Measurements from ENCODE around the gene CCT5.
A peak's percentile ranks its signal among the peaks of the same experiment; 100 is the strongest.
"Not testable (repeated sequence)": the region's sequence is repeated elsewhere in the genome, so short reads cannot be mapped to it uniquely, and the experiment has no call there.

CCT5 gene

DNA sequence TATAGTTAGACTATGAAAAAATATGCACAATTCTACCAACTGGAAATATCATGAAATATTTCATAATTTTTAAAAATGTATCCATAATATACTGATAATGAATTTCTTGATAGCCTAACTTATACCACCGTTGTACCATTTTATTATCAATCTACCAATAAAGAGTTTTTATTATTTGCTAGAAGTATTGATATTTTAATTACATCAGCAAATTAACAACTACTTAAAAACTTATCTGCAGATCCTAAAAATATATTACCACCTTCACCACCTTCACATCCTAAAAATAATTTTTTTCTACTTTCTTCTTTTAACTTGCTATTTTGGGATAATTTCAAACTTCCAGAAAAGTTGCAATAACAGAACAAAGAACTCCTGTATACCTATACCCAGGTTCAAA, 21.8 kb upstream of the CCT5 start:
- Histone ChIP-seq H3K36me3 (replicated peaks) (peaks cover 8% of the 10 kb centered on the region; the same call in 1 of the 2 replicates), H3K4me3 (no peak overlapping the region), H3K9me3 (peaks cover 2% of the 10 kb centered on the region; the same call in 1 of the 2 replicates), H3K4me1 (peaks cover 4% of the 10 kb centered on the region; the same call in 1 of the 2 replicates), H3K27me3 (ENCODE audit: low read depth) (no peaks in the 10 kb centered on the region)
- DNase-seq (ENCODE audit: low spot score in 2 of 2): no peak
- in situ Hi-C loops (cut with MboI; ENCODE audit: low sequenced_read_pairs): no loop called here

GRCh38 chr5:10229306-10230048, 20.6 kb upstream of the CCT5 start:
- Histone ChIP-seq H3K9me3 (peaks cover 2% of the 10 kb centered on the region; the same call in 1 of the 2 replicates), H3K4me3 (no peak overlapping the region), H3K4me1 (peaks cover 4% of the 10 kb centered on the region; the same call in 1 of the 2 replicates), H3K27me3 (ENCODE audit: low read depth) (no peaks in the 10 kb centered on the region), H3K36me3 (replicated peaks) (peaks cover 8% of the 10 kb centered on the region; the same call in 1 of the 2 replicates)
- no peak for DNase-seq (ENCODE audit: low spot score in 2 of 2)
- in situ Hi-C loops (cut with MboI; ENCODE audit: low sequenced_read_pairs): no loop called here

DNA sequence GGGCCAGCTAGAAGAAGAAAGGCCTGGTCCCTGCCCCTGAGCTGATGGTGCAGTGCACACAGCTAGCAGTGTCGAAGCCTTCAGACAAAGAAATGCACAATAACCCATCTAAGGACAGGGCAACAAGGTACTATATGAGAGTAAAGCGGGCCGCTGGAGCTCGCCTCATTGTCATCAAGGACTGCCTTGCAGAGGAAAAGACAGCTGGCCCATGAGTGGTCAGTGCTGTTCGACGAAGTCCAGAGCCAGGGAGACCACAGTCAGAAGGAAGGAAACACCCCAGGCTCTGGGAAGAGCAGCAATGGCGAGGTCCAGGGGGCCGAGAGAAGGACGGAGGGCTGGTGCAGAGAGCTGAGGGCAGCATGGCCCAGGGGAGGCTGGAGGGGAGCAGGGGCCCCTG, 17.7 kb upstream of the CCT5 start:
- DNase-seq (ENCODE audit: low spot score in 2 of 2): no peak
- peaks cover 4% of the 10 kb centered on the region; the same call in 1 of the 2 replicates for H3K4me1 ChIP-seq
- no peaks in the 10 kb centered on the region for H3K27me3 ChIP-seq (ENCODE audit: low read depth)
- no peak overlapping the region for H3K4me3 ChIP-seq
- H3K36me3 ChIP-seq (replicated peaks): peaks cover 6% of the 10 kb centered on the region; the same call in 1 of the 2 replicates
- in situ Hi-C loops (cut with MboI; ENCODE audit: low sequenced_read_pairs): no loop called here
- no peaks in the 10 kb centered on the region for H3K9me3 ChIP-seq

GRCh38 chr5:10233011-10233410, 17.1 kb upstream of the CCT5 start:
- in situ Hi-C loops (cut with MboI; ENCODE audit: low sequenced_read_pairs): no loop called here
- Histone ChIP-seq H3K27me3 (ENCODE audit: low read depth) (no peaks in the 10 kb centered on the region), H3K4me3 (no peak overlapping the region), H3K9me3 (no peaks in the 10 kb centered on the region), H3K36me3 (replicated peaks) (peaks cover 10% of the 10 kb centered on the region; the same call in 1 of the 2 replicates), H3K4me1 (peaks cover 4% of the 10 kb centered on the region; the same call in 1 of the 2 replicates)
- no peak for DNase-seq (ENCODE audit: low spot score in 2 of 2)

GRCh38 chr5:10233505-10233904, 16.6 kb upstream of the CCT5 start:
- Histone ChIP-seq H3K9me3 (no peaks in the 10 kb centered on the region), H3K27me3 (ENCODE audit: low read depth) (no peaks in the 10 kb centered on the region), H3K36me3 (replicated peaks) (peaks cover 10% of the 10 kb centered on the region; the same call in 1 of the 2 replicates), H3K4me1 (peaks cover 4% of the 10 kb centered on the region; the same call in 1 of the 2 replicates), H3K4me3 (no peak overlapping the region)
- in situ Hi-C loops (cut with MboI; ENCODE audit: low sequenced_read_pairs): no loop called here
- peak in 1 of 2 experiments; percentile 68 for DNase-seq (ENCODE audit: low spot score in 2 of 2)

GRCh38 chr5:10235350-10235749, 14.7 kb upstream of the CCT5 start:
- DNase-seq (ENCODE audit: low spot score in 2 of 2): no peak
- in situ Hi-C loops (cut with MboI; ENCODE audit: low sequenced_read_pairs): no loop called here
- Histone ChIP-seq H3K4me1 (peaks cover 2% of the 10 kb centered on the region; the same call in 1 of the 2 replicates), H3K4me3 (no peak overlapping the region), H3K9me3 (no peaks in the 10 kb centered on the region), H3K27me3 (ENCODE audit: low read depth) (no peaks in the 10 kb centered on the region), H3K36me3 (replicated peaks) (peaks cover 10% of the 10 kb centered on the region; the same call in 1 of the 2 replicates)

DNA sequence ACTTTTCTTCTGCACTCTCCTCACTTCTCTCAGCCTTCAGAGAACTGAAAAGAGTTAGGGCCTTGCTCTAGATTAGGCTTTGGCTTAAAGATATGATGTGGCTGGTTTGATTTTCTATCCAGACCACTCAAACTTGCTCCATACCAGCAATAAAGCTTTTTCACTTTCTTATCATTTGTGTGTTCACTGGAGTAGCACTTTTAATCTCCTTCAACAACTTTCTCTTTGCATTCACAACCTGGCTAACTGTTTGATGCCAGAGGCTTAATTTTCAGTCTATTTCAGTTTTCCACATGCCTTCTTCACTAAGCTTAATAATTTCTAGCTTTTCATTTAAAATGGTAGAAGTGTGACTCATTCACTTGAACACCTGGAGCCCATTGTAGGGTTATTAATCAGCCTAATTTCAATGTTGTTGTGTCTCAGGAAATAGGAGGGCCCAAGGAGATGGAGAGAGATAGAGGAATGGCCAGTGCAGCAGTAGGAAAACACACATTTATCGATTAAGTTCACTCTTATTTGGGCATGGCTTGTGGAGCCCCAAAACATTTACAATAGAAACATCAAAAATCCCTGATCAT, 6.3 kb upstream of the CCT5 start:
- Histone ChIP-seq H3K4me3 (no peak overlapping the region), H3K36me3 (replicated peaks) (no peaks in the 10 kb centered on the region), H3K27me3 (ENCODE audit: low read depth) (no peaks in the 10 kb centered on the region), H3K4me1 (no peaks in the 10 kb centered on the region; the same call in 1 of the 2 replicates), H3K9me3 (no peaks in the 10 kb centered on the region)
- in situ Hi-C loops (cut with MboI; ENCODE audit: low sequenced_read_pairs): no loop called here
- no peak for DNase-seq (ENCODE audit: low spot score in 2 of 2)

DNA sequence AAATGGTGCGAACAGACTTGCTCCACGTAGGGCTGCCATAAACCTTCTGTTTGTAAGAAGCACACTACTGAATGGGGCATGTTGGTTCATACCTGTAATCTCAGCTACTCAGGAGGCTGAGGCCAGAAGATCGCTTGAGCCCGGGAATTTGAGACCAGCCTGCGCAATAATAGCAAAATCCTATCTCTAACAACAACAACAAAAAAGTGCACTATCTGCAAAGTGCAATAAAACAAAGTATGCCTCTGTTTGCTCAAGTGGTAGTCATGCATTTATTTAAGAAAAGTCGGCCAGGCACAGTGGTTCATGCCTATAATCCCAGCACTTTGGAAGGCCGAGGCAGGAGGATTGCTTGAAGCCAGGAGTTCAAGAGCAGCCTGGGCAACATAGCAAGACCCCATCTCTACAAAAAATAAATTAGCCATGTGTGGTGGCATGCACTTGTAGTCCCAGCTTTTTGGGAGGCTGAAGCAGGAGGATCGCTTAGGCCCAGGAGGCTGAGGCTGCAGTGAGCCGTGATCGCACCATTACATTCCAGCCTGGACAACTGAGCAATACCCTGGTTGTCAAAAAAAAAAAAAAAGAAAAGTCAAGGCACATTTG, 5.6 kb upstream of the CCT5 start:
- no peaks in the 10 kb centered on the region for H3K27me3 ChIP-seq (ENCODE audit: low read depth)
- H3K36me3 ChIP-seq (replicated peaks): no peaks in the 10 kb centered on the region
- in situ Hi-C loops (cut with MboI; ENCODE audit: low sequenced_read_pairs): no loop called here
- DNase-seq (ENCODE audit: low spot score in 2 of 2): no peak
- H3K4me3 ChIP-seq: no peak overlapping the region
- no peaks in the 10 kb centered on the region; the same call in 1 of the 2 replicates for H3K4me1 ChIP-seq
- H3K9me3 ChIP-seq: no peaks in the 10 kb centered on the region

DNA sequence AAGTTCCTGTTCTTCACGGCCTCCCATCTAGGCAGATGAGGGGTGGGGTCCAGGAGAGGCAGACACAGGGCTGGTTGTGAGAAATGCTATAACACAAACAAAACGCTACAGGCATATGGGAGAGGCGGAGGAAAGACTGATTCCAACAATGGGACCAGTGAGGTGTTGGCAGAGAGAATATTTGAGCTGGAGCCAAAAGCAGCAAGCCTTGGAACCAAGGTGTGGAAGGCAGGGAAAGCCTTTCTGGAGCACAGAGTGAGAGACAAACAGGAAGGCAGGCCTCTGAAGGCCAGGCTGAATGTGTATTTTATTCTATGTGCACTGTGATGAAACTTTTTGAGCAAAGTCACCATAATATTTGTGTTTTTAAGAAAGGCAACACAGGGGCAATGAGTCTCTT, 3.3 kb upstream of the CCT5 start:
- H3K36me3 ChIP-seq (replicated peaks): peaks cover 6% of the 10 kb centered on the region
- no peaks in the 10 kb centered on the region for H3K27me3 ChIP-seq (ENCODE audit: low read depth)
- no peak overlapping the region for H3K4me3 ChIP-seq
- no peaks in the 10 kb centered on the region; the same call in 1 of the 2 replicates for H3K4me1 ChIP-seq
- H3K9me3 ChIP-seq: no peaks in the 10 kb centered on the region
- in situ Hi-C loops (cut with MboI; ENCODE audit: low sequenced_read_pairs): no loop called here
- DNase-seq (ENCODE audit: low spot score in 2 of 2): no peak

DNA sequence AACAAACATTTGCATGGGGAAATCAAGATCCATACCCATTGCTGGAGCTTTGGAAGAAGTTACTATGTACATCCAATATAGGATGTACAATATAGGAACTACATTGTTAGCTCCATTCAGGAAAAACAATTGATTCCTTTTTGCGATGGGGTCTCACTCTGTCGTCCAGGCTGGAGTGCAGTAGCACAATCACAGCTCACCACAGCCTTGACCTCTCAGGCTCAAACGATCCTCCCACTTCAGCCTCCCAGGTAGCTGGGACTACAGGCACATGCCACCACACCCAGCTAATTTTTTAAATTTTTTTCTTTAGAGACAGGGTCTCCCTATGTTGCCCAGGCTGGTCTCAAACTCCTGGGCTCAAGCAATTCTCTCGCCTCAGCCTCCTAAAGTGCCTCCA, 2.9 kb upstream of the CCT5 start:
- in situ Hi-C loops (cut with MboI; ENCODE audit: low sequenced_read_pairs); H3K27me3 ChIP-seq (ENCODE audit: low read depth); DNase-seq (ENCODE audit: low spot score in 2 of 2); H3K4me1 ChIP-seq; H3K4me3 ChIP-seq; H3K9me3 ChIP-seq: not testable (repeated sequence)
- H3K36me3 ChIP-seq (replicated peaks): peaks cover 11% of the 10 kb centered on the region

- Histone ChIP-seq H3K27me3 (ENCODE audit: low read depth) (no peaks in the 10 kb centered on the region), H3K4me3 (peak overlapping the region; percentile 73), H3K36me3 (replicated peaks) (peaks cover 16% of the 10 kb centered on the region), H3K9me3 (no peaks in the 10 kb centered on the region), H3K4me1 (peaks cover 8% of the 10 kb centered on the region)
- no peak for DNase-seq (ENCODE audit: low spot score in 2 of 2)
- in situ Hi-C loops (cut with MboI; ENCODE audit: low sequenced_read_pairs): no loop called here
Measured at GRCh38 chr5:10248378-10249260, 1.5 kb upstream of the CCT5 start.

- H3K27me3 ChIP-seq (ENCODE audit: low read depth): no peaks in the 10 kb centered on the region
- H3K4me3 ChIP-seq: peak overlapping the region; percentile 73
- H3K4me1 ChIP-seq: peaks cover 12% of the 10 kb centered on the region
- no peaks in the 10 kb centered on the region for H3K9me3 ChIP-seq
- no peak for DNase-seq (ENCODE audit: low spot score in 2 of 2)
- in situ Hi-C loops (cut with MboI; ENCODE audit: low sequenced_read_pairs): no loop called here
- H3K36me3 ChIP-seq (replicated peaks): peaks cover 38% of the 10 kb centered on the region
Measured at GRCh38 chr5:10250806-10251276, 761 bp downstream of the CCT5 start.

DNA sequence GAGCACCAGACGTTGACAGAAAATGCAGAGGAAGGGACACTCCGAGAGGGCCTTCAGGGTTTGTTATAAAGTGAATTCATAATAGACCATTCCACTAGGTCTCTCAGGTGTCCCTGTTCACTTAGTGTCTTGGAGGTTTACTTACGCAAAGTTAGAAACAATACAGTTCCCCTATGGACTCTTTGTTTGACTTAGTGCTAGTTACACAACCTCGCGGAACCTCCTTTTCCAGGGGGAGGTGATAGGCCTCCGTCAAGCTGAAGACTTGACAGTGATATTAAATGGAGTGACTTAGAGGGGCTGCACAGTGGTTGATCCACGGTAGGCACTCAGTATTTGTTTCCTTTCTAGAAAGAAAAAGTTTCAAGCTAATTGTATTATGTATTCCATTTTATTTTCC, 1.3 kb downstream of the CCT5 start:
- in situ Hi-C loops (cut with MboI; ENCODE audit: low sequenced_read_pairs): no loop called here
- no peak for DNase-seq (ENCODE audit: low spot score in 2 of 2)
- Histone ChIP-seq H3K27me3 (ENCODE audit: low read depth) (no peaks in the 10 kb centered on the region), H3K36me3 (replicated peaks) (peaks cover 44% of the 10 kb centered on the region), H3K9me3 (no peaks in the 10 kb centered on the region), H3K4me3 (peak overlapping the region; percentile 73), H3K4me1 (peaks cover 12% of the 10 kb centered on the region)
